ENCODE measurements around the gene ATOSA.
A peak's percentile ranks its signal among the peaks of the same experiment; 100 is the strongest.

Gene ATOSA

GRCh38 chr15:52679232-52680040 is at the start of gene ATOSA:
ATOSA (minus strand) TSS chr15:52679388; CDS start chr15:52678021, 1,367 bp downstream.
- peak; percentile 75 to 80 for DNase-seq (ENCODE audit: low read depth in 2 of 2)

- DNase-seq (ENCODE audit: low read depth in 2 of 2) = no peak
These were observed 49.7 kb upstream of the ATOSA start for GRCh38 chr15:52728899-52729298.

GRCh38 chr15:52727815-52728214 is 48.6 kb upstream of the ATOSA start:
- DNase-seq (ENCODE audit: low read depth in 2 of 2) = no peak

GRCh38 chr15:52726195-52726594 is 47.0 kb upstream of the ATOSA start:
- no peak for DNase-seq (ENCODE audit: low read depth in 2 of 2)

GRCh38 chr15:52718551-52718950 is 39.4 kb upstream of the ATOSA start:
- no peak for DNase-seq (ENCODE audit: low read depth in 2 of 2)

GRCh38 chr15:52717924-52718323 is 38.7 kb upstream of the ATOSA start:
- no peak for DNase-seq (ENCODE audit: low read depth in 2 of 2)

GRCh38 chr15:52717481-52717880 is 38.3 kb upstream of the ATOSA start:
- DNase-seq (ENCODE audit: low read depth in 2 of 2) = no peak

- no peak for DNase-seq (ENCODE audit: low read depth in 2 of 2)
These were observed 37.3 kb upstream of the ATOSA start for GRCh38 chr15:52716536-52716935.

GRCh38 chr15:52715411-52715810 is 36.2 kb upstream of the ATOSA start:
- no peak for DNase-seq (ENCODE audit: low read depth in 2 of 2)

GRCh38 chr15:52714968-52715367 is 35.8 kb upstream of the ATOSA start:
- DNase-seq (ENCODE audit: low read depth in 2 of 2) = no peak

- DNase-seq (ENCODE audit: low read depth in 2 of 2) = no peak
These were observed 31.7 kb upstream of the ATOSA start for GRCh38 chr15:52710708-52711389.

GRCh38 chr15:52710050-52710707 is 31.0 kb upstream of the ATOSA start:
- no peak for DNase-seq (ENCODE audit: low read depth in 2 of 2)

GRCh38 chr15:52709187-52709981 is 30.2 kb upstream of the ATOSA start:
- no peak for DNase-seq (ENCODE audit: low read depth in 2 of 2)

GRCh38 chr15:52706091-52706490 is 26.9 kb upstream of the ATOSA start:
- DNase-seq (ENCODE audit: low read depth in 2 of 2) = no peak

- DNase-seq (ENCODE audit: low read depth in 2 of 2) = no peak
These were observed 23.2 kb upstream of the ATOSA start for GRCh38 chr15:52702390-52702789.

GRCh38 chr15:52699457-52699856 is 20.3 kb upstream of the ATOSA start:
- no peak for DNase-seq (ENCODE audit: low read depth in 2 of 2)

- DNase-seq (ENCODE audit: low read depth in 2 of 2) = no peak
These were observed 19.3 kb upstream of the ATOSA start for GRCh38 chr15:52698514-52698913.

GRCh38 chr15:52697051-52697450 is 17.9 kb upstream of the ATOSA start:
- DNase-seq (ENCODE audit: low read depth in 2 of 2) = no peak

- no peak for DNase-seq (ENCODE audit: low read depth in 2 of 2)
These were observed 16.0 kb upstream of the ATOSA start for GRCh38 chr15:52695154-52695553.

- DNase-seq (ENCODE audit: low read depth in 2 of 2) = no peak
These were observed 10.4 kb upstream of the ATOSA start for GRCh38 chr15:52689562-52689961.

GRCh38 chr15:52683580-52683979 is 4.4 kb upstream of the ATOSA start:
- DNase-seq (ENCODE audit: low read depth in 2 of 2) = no peak

GRCh38 chr15:52682781-52683180 is 3.6 kb upstream of the ATOSA start:
- DNase-seq (ENCODE audit: low read depth in 2 of 2) = no peak
